GM12875 (cell line): ENCODE results near the gene MCRIP1.

ENCODE experiments used
- H3K4me3 ChIP-seq: one replicate; pipeline ENCODE4 v1.5.1; 2011; ENCODE audit warnings: low read depth, low read length, control low read depth
- CTCF ChIP-seq: IDR thresholded peaks from 2 replicates; pipeline ENCODE4 v1.5.1; 2011; ENCODE audit warnings: low read depth, mild to moderate bottlenecking, control low read depth, inconsistent platforms, low read length, moderate library complexity, borderline replicate concordance; ENCODE audit not compliant: insufficient read depth

MCRIP1 gene, protein sequence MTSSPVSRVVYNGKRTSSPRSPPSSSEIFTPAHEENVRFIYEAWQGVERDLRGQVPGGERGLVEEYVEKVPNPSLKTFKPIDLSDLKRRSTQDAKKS

GRCh38 chr17:81833160-81833920 is at the start of gene MCRIP1:
Gene MCRIP1, minus strand, starts transcription at chr17:81833291. Its CDS starts 8,785 bp downstream, at chr17:81824506.
- no peak for TF ChIP-seq CTCF
- peak within 1 kb of the TSS; percentile 80 for H3K4me3 ChIP-seq

- H3K4me3 ChIP-seq = no peak overlapping the region
- TF ChIP-seq CTCF = no peak
These were observed 46.0 kb upstream of the MCRIP1 start for GRCh38 chr17:81879121-81879520.

- H3K4me3 ChIP-seq = no peak overlapping the region
- TF ChIP-seq CTCF = no peak
These were observed 45.2 kb upstream of the MCRIP1 start for GRCh38 chr17:81878294-81878693.

- no peak for TF ChIP-seq CTCF
- no peak overlapping the region for H3K4me3 ChIP-seq
These were observed 44.5 kb upstream of the MCRIP1 start for GRCh38 chr17:81877569-81877968.

DNA sequence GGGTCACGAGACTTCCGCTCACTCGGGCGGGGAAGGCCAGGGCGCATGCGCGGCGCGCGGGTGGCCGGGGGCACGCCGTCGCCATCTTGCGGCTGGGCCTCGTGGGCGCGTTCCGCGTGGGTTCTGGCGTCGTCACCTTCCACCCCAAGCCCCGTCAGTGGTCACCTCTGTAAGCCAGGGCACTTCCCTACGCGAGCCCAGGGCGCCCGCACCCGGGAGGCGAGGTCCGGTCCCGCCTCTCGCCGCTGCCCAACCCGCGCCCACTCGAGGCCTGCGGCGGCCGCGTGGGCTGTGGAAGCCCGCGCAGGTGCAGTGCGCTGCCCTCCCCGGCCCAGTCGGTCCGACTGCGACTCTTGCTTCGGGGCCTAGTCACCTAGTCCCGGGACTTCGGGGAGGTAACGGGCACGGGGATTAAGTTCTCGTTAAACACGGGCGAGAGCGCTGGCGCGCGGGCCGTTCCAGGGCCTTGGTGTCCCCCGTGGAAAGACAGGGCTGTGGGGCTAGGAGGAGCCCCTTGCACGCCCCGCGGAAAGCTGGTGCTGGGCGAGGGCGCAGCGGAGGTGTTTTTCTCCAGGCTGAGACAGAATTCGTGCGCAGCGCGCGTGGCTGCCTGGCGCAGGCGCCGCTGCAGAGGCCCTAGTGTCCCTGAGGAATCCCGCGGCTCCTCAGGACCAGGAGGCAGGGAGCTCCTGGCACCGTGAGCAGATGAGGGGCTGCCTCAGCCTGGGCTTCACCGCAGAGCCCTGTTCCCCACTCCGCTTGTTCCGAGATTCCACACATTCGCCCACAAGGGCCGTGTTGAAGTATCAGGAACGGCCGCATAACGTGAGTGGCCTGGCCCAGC is 38.5 kb upstream of the MCRIP1 start:
- peak; percentile 35; the same call in 1 of the 2 replicates for TF ChIP-seq CTCF

GRCh38 chr17:81870981-81871386 is 37.9 kb upstream of the MCRIP1 start, which contains the start of gene ARHGDIA:
Gene ARHGDIA, minus strand, starts transcription at chr17:81871337. Its CDS starts 1,407 bp downstream, at chr17:81869930.
- TF ChIP-seq CTCF = no peak
- H3K4me3 ChIP-seq = peak within 1 kb of the TSS; percentile 81

More for the DNA sequence above, 38.5 kb upstream of the MCRIP1 start:
- H3K4me3 ChIP-seq = peak overlapping the region; percentile 81
